GM19238 (cell line): ENCODE data around the gene MRPL19.
"Not testable (repeated sequence)": the region's sequence is repeated elsewhere in the genome, so short reads cannot be mapped to it uniquely, and the experiment has no call there.

ENCODE experiments used
- DNase-seq: peaks from one replicate; pipeline ENCODE4 v3.0.0; 2011; ENCODE audit warnings: low spot score; ENCODE audit not compliant: insufficient read length

MRPL19 gene

DNA sequence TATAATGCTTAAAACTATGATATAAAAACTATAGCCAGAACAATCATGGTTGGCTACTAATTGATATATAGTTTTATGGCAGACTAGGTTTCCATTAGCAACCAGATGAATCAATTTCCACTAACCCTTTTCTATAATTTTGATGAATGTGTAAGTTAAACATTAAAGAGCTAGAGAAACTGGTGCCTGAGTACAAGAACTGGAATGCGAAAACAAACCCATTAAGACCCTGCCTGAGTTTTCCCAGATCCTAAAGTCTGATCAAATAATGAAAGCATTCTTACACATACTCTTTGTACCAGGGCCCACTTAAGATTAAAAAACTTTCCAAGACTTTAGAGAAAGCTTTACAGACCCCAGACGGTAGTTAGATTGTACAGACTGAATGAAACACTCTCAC is 21.3 kb downstream of the MRPL19 start:
- no peak for DNase-seq

DNA sequence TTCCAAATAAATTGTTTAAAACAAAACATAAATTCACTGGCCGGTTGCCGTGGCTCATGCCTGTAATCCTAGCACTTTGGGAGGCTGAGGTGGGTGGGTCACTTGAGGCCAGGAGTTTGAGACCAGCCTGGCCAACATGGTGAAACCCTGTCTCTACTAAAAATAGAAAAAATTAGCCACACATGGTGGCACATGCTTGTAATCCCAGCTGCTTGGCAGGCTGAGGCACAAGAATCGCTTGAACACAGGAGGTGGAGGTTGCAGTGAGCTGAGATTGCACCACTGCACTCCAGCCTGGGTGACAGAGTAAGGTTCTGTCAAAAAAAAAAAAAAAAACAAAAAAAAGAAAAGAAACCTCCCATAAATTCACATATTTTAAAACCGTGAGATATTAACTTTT is 28.8 kb downstream of the MRPL19 start:
- DNase-seq: not testable (repeated sequence)

DNA sequence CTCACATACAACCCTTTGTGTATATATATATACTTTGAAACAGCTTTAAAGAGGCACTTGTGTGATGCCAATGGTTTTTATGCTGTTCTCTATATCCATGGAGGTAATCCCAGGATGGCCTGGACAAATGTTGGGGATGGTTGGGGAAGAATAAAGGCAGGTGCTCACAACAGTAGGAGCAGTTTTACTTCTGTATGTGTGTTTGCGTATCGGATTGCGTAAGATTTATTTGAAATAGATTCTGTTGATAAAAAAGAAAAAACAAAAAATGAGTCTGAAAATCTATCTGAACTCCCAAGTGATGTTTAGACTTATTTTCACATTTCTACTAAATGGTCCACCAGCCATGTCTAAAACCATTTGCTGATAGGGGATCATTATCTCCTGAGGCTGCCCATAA is 29.3 kb downstream of the MRPL19 start:
- no peak for DNase-seq

DNA sequence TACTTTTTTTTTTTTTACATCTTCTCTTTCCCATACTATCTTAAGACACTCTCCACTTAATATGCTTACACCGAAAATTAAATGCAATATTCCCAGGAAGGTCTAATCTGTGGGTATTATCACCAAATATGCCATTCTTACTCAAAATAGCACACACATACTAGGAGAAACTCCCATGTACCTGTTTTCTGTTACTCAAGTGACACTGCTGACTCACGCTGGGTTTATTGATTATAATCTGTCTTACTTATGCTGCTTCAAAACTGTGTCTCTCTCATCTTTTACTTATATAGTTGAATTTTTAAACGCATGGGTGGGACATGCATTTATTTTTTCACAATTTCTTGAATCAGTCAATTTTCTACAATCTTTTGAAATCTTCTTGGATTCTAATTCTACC is 29.9 kb downstream of the MRPL19 start:
- DNase-seq: no peak

DNA sequence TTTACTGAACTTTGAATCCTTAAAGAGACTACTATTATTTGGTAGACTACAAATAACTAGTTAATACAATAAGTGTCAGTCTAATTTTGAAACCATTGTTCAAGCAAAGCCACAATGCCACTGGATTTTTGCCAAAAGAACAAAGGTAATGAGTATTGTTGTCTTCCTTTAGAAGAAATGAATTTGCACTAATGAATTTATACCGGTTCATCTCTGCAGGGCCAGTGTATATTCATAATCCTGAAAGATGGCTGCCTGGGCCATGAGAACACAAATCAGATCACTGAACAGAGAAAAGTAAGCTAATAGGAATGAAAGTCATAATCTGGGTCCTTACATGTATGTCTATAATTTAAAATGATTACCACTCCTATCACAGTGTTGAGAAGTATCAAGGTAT is 33.0 kb downstream of the MRPL19 start:
- DNase-seq: no peak

DNA sequence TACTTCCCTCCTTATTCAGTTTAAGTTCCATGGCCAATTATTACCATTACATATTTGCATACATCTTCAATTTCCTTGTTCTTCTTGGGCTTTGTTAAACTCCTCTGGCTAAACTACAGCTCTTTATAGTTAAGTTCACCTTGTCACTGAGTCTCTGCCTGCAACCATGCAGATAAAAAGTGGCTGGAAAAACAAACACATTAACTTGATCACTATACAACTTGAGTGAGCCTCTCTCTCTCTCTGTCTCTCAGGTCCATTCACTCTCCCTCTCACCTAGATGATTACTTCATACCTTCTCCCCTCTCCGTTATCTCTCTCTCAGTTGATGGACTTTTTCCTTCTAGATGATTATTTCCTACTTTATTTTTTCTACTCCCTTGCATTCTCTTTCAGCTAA is 33.8 kb downstream of the MRPL19 start:
- DNase-seq: no peak

DNA sequence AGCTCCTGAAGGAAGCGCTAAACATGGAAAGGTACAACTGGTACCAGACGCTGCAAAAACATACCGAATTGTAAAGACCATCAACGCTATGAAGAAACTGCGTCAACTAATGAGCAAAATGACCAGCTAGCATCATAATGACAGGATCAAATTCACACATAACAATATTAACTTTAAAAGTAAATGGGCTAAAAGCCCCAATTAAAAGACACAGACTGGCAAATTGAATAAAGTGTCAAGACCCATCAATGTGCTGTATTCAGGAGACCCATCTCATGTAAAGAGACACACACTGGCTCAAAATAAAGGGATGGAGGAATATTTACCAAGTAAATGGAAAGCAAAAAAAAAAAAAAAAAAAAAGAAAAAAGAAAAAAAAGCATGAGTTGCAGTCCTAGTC is 36.8 kb downstream of the MRPL19 start:
- DNase-seq: not testable (repeated sequence)

DNA sequence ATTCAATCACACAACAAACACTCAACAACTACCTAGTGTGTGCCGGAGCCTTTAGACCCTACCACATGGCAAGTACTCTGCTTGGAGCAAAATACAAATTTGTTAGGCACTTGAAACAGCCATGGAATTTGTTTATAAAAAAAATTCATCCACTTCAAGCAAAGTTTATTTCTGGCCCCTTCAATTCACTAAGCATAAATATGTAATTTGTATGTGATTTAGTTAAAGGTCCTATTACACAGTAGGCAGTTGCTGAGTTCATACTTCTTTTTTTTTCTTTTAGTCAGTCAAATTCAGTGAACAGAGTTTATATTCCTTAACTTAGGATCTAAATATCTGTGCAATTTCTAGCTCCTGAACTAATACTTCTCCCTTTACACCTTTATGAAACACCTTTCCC is 41.6 kb downstream of the MRPL19 start:
- DNase-seq: no peak

DNA sequence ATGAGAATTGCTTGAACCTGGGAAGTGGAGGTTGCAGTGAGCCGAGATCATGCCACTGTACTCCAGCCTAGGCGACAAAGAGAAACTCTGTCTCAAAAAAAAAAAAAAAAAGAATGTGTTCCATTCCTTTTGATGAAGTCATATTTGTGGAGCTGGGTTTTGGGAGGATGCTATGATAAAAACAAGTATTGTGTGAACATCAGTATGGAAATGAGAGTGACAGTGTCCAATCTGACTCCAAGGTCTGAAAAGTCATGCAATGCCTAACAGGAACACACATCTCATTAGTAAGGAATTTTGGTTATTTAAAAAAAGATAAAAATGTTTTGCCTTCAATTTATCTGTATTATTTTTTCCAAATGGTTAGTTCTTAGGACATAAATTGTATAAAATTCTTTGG is 52.3 kb downstream of the MRPL19 start:
- no peak for DNase-seq

DNA sequence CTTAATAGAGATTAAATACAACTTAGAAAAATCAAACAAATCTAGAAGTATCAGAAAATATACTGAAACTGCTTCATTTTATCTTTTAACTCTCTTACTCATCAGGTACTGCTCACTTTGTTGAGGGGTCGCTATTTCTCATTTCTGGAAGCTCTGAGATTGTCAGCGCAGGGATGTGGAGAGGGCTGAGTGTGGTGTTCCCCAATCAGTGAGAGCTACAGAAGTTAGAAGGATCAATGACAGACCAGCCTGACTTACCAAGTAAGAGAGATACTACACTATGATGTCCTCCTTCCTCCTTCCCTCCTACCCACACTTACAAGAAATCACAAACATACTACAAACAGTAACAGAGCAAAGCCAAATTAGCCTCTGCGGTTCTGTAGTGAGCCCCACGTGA is 56.0 kb downstream of the MRPL19 start:
- no peak for DNase-seq

DNA sequence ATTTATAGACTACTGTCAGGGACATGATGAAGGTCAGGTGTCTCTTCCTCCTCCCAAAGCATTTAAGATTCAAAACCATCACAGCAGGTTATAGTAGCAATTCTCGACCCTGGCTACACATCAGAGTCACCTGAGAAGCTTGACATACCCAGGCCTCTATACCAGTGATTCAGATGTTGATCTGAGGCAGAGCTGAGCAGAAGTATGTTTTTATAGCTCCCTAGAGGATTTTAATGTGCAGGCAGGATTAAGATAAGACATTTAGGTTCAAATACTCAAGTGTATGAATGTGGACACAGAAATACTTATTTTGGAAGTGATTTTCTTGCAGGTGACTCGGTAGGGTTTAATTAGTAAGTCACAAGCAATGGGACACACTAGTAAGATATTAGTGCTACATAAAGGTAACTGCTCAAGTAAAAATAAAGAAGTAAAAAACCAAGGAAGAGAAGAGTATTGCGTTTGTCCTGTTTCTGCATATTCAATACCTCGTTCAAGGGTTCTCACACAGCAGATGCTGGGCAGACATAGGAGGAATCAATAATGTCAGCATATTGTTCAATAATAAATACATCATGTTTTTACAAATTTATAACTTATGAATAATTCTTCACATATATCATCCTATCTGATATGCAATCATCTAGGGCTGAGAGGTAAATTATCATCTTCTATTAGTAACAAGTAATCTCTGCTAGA is 57.2 kb downstream of the MRPL19 start:
- no peak for DNase-seq

DNA sequence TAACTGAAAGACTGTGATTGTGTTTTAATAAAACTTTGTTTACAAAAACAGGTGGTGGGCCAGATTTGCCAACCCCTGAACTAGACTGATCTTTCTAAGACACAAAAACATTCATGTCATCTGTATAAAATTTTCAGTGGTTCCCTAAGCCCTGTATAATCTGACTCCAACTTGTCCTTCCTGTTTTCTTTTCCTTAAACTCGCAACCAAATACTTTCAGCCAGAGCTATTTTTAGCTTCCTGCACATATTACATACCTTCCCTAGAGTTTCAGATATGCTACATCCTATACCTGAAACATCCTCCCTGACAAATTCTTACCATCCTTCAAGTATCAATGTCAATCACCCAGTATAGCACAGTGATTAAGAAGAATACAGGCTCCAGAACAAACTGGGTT is 59.3 kb downstream of the MRPL19 start:
- no peak for DNase-seq

DNA sequence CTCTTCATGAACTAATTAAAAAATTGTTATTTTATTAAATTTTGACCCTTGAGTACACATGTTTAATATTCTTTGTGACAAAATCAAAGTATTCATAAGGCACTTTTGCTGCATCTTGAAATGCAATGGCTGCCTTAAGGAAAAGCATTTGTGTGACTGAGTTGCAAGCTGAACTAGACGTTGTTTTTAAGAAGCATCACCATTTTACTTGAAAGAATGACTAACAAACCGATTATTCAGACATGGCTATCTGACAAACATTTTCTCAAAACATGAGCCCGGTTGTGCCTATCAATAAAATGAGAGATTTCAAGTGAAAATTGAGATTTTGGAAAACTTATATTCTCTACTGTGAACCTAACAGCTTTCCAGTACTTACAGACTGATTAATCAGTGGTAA is 61.3 kb downstream of the MRPL19 start:
- DNase-seq: no peak

DNA sequence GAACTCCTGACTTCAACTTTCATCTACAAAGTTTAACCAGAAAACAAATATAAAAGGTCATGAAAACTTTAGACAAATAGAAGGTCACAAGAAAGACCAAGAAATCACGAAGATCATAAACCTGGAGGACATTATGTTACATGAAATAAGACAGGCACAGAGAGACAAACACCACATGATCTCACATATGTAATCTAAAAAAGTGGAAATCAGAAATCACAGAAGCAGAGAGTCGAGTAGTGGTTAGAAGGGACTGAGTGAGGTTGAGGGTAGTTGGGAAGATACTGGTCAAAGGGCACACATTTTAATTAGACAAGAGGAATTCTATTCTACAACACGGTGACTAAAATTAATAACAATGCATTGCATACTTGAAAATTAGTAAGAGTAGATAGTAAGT is 62.7 kb downstream of the MRPL19 start:
- no peak for DNase-seq

DNA sequence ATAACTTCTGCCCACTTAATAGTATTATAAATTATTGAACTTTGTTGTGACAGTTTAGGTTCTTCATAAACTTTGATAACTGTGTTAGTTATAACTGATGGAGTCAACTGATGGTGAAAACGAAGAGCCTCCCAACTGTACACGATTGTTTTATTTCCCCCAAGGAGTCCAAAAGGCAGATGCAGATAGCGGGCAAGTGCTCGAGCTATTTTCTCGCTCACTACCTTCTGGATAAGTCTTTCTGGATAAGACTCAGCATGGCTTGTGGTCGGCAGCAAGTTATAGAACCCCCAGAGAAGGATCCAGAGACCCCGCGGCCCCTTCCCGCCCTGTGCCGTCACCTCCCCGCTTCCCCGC is 63.6 kb downstream of the MRPL19 start:
- no peak for DNase-seq

DNA sequence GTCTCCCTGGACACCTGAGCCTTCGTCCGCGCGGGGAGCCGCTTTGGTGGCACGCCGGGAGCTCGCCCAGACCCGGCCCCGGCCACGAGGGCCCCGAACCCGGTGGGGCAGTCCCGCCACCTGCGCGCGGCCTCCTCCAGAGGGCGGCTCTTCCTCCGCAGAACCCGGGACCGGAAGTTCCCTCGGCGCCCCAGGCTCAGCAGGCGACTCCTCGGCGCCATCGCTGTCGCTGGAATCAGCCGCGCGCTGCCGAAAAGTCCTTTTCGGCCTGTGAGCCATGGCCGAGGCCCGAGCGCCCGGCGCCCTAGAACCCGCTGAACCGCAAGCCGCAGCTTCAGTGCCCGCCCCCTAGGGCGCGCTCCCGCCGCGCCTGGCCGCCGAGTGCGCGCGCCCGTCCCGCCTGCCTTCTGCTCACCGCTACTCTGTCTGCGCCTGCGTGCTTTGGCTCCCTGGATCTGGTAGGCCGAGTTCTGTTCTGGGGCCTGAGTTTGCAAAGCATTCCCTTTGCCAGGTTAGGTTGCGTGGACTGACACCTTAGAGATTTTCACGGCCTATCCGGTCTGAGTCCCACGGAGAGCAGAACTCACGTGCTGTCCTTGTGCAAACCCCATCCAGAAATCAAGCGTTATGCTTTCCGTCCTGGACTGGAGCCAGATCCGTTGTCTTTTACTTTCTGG is 64.1 kb downstream of the MRPL19 start, which contains the start of gene GCFC2:
GCFC2 (minus strand) TSS at position 339 of the 677 bp plus-strand sequence; CDS start at position 279, 60 bp downstream.
- peak; percentile 83 for DNase-seq

DNA sequence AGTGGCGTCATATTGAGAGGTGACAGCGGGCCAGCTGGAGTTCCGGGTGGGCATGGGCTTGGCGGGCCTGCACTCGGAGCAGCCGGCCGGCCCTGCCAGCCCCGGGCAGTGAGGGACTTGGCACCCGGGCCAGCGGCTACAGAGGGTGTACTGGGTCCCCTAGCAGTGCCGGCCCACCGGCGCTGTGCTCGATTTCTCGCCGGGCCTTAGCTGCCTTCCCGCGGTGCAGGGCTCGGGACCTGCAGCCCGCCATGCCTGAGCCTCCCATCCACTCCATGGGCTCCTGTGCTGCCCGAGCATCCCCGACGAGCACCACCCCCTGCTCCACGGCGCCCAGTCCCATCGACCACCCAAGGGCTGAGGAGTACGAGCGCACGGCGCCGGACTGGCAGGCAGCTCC is 65.0 kb downstream of the MRPL19 start:
- DNase-seq: not testable (repeated sequence)

DNA sequence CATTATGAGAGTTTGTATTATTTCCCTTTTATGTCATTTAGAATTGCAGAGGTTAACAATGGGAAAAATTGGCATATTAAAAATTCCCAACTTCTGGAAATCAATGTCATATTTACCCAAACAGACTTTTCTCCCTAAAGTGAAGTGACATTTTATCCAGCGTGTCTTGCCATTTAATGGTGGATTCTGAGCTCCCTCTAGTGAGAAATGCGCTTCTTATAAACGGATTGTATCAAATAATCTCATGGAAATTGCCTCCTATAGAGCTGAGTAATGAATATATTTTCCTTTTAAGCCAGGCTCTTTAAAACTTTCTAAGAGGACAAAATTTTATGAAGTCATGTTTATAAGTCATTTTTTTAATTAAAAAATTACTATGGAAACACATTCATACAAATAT is 69.8 kb downstream of the MRPL19 start:
- no peak for DNase-seq

DNA sequence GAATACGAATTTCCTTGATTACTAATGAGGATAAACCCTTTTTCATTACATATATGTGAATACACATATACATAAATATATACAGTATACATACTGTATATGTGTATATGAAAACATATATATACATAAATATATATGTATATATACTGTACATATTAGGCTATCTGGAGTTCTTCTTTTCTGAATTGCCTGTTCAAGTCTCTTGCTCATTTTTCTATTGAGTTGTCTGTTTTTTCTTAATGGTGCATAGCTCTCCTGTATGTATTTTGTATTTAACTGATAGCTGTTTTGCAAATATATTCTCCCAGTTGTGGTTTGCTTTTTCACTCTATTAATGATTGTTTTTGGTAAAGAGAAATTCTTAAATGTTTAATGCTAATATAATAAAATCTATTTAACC is 73.0 kb downstream of the MRPL19 start:
- no peak for DNase-seq

DNA sequence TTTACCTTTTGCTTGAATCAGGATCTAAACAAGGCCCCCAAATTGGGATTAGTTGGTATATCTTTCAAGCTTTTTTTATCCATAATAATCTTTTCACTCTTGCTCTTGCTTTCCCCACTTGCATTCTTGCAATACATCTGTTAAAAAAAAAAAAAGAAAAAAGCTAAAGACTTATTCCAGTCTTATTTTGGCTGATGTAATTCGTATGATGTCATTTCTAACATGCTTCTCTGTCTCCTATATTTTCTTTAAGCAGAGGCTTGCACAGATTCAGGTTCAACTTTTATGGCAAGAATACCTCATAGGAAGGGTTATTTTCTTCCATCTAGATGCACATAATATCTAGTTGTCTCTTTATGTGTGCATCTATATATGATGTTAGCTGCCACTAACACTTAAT is 73.9 kb downstream of the MRPL19 start:
- DNase-seq: no peak

DNA sequence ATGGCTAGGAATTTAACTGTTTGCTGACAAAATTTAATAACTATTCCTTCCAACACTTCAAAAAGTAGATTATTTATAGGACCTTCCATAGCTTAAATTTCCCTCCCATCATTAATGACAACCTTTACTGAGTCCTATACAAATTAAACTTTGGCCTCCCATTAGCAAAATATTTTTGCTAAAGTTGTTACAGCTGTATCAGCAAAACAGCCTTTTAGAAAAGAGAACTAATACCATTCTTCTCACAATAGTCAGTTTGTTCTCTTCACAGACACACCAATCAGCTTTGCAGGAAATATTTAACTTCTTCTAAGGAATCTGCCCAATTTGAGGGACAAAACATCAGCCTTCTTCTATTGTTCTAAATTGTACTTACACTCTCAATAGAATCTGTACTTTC is 76.1 kb downstream of the MRPL19 start:
- no peak for DNase-seq

DNA sequence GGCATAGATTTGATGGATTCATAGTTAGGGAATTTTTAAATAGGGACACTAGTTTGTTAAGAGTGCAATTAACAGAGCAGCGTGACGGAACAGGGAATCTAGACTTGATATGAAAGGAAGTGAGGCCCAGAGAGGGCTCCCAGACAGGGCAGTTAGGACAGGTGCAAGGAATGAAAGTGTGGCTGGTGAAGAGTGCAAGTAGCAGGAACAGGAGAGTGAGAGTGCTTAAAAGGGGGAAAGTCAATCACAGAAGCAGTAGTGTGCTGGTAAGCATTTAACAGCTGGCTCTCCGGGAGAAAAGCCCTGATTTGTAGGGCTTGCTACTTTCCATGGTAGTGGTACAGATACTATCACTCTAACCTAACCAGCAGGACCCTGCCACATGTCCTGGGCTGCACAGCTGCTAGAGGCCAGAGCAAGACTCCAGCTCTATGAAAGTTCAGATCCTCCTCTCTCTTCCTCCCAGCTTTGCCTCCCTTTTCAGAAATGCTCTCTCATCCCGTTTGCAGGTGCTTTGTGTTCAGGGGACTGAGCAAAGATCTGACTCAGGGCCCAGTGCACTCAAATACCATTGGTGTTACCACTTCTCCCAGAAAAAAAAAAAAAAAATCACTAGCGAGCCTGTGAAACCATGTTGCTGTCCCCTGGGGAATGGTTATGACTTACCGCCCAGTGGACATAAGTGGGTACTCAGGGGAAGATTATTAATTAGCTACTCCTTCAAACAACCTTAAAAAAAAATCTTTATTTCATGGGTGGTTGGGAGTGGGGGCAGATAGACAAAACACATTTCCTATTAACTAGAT is 82.2 kb downstream of the MRPL19 start:
- no peak for DNase-seq
